HG02870 (cell line): Measurements from ENCODE around the gene GHRHR.

ENCODE experiments used
- ATAC-seq: cut with Tn5 transposase; IDR thresholded peaks from one replicate; pipeline ENCODE4 v1.9.1; 2021; ENCODE audit warnings: mild to moderate bottlenecking, moderate library complexity; ENCODE audit not compliant: unreplicated experiment

GHRHR gene

GRCh38 chr7:31002256-31002655 is 38.5 kb downstream of the GHRHR start:
- no peak for ATAC-seq

GRCh38 chr7:31003097-31003496 is 39.3 kb downstream of the GHRHR start:
- ATAC-seq, result no peak

GRCh38 chr7:31003721-31004120 is 40.0 kb downstream of the GHRHR start:
- ATAC-seq, result no peak

- no peak for ATAC-seq
These were observed 40.6 kb downstream of the GHRHR start for GRCh38 chr7:31004393-31004792.

GRCh38 chr7:31006857-31007256 is 43.1 kb downstream of the GHRHR start:
- ATAC-seq, result no peak

- no peak for ATAC-seq
These were observed 43.9 kb downstream of the GHRHR start for GRCh38 chr7:31007634-31008033.

- ATAC-seq, result no peak
These were observed 51.1 kb downstream of the GHRHR start for GRCh38 chr7:31014826-31015225.

- ATAC-seq, result no peak
These were observed 53.4 kb downstream of the GHRHR start for GRCh38 chr7:31017032-31017675.

GRCh38 chr7:31017721-31018120 is 54.0 kb downstream of the GHRHR start:
- no peak for ATAC-seq

GRCh38 chr7:31019509-31019908 is 55.8 kb downstream of the GHRHR start:
- ATAC-seq, result no peak

- no peak for ATAC-seq
These were observed 56.4 kb downstream of the GHRHR start for GRCh38 chr7:31020161-31020560.

GRCh38 chr7:31020652-31021051 is 56.9 kb downstream of the GHRHR start:
- no peak for ATAC-seq

GRCh38 chr7:31022117-31022516 is 58.4 kb downstream of the GHRHR start:
- ATAC-seq, result no peak

GRCh38 chr7:31022726-31023125 is 59.0 kb downstream of the GHRHR start:
- ATAC-seq, result no peak

GRCh38 chr7:31023877-31024276 is 60.1 kb downstream of the GHRHR start:
- ATAC-seq, result no peak

GRCh38 chr7:31027161-31027965 is 63.6 kb downstream of the GHRHR start:
- no peak for ATAC-seq

- no peak for ATAC-seq
These were observed 64.3 kb downstream of the GHRHR start for GRCh38 chr7:31028006-31028405.

GRCh38 chr7:31028417-31028992 is 64.8 kb downstream of the GHRHR start:
- ATAC-seq, result no peak
